ENCODE data around the gene METTL1. TPM values are rescaled to one million over a fixed set of nuclear protein-coding genes. Genes with fewer than 3 reads are reported as not detected.

METTL1 gene
- total and polyA plus RNA-seq, 2 experiments from 2014 or later = 18.9 to 39.5 TPM

- no peak for TF ChIP-seq POLR2AphosphoS5 (IDR thresholded peaks at IDR 0.05; ENCODE audit: low read depth)
- no peak for TF ChIP-seq NANOG (IDR thresholded peaks at IDR 0.05; ENCODE audit: borderline replicate concordance)
- no peak for TF ChIP-seq JUNB (IDR thresholded peaks at IDR 0.05; ENCODE audit: unreplicated experiment)
- TF ChIP-seq EZH2phosphoT487 (IDR thresholded peaks at IDR 0.05; ENCODE audit: unreplicated experiment) = no peak
- TF ChIP-seq, protein P1, sequence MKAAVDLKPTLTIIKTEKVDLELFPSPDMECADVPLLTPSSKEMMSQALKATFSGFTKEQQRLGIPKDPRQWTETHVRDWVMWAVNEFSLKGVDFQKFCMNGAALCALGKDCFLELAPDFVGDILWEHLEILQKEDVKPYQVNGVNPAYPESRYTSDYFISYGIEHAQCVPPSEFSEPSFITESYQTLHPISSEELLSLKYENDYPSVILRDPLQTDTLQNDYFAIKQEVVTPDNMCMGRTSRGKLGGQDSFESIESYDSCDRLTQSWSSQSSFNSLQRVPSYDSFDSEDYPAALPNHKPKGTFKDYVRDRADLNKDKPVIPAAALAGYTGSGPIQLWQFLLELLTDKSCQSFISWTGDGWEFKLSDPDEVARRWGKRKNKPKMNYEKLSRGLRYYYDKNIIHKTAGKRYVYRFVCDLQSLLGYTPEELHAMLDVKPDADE (IDR thresholded peaks at IDR 0.05) = no peak
- no peak for TF ChIP-seq EZH2 (IDR thresholded peaks at IDR 0.05; ENCODE audit: low read depth, unreplicated experiment)
- TF ChIP-seq STAT1 (IDR thresholded peaks at IDR 0.05; ENCODE audit: unreplicated experiment) = no peak
- no peak for TF ChIP-seq CTCF (conservative IDR thresholded peaks at IDR 0.05; ENCODE audit: low read depth in 2 of 2)
These were observed 4.0 kb downstream of the METTL1 start (continued) for GRCh38 chr12:57767876-57768275.

DNA sequence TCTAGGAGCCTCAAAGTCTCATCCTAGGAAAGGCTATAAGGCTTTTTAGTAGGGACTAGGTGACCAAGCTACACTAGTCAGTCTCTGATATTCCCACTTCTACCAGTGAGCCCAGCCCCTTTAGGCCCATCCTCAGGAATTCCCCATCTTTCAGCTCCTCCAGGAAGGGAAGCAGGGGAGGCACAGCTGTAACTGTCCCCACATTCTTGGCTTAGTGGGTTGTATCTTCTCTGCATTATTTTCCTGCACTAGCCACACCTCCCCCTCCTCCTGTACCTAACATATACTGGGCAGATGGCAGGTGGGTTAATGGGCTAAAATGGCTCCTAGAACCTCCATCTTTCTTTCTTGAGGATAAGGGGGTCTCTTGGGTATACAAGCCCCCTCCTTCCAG, 4.6 kb downstream of the METTL1 start:
- DNase-seq (ENCODE audit: low spot score) (no peak), ATAC-seq (no peak)
- Histone ChIP-seq H3F3A (replicated peaks; ENCODE audit: low read depth) (peaks cover 11% of the 10 kb centered on the region), H3K9me2 (ENCODE audit: insufficient read depth) (no peaks in the 10 kb centered on the region), H3K4me1 (ENCODE audit: insufficient read depth) (peaks cover 21% of the 10 kb centered on the region; the same call in 1 of the 2 replicates), H2AFZ (no peak overlapping the region), H3K27ac (ENCODE audit: low read depth) (no peak overlapping the region), H3K27me3 (ENCODE audit: insufficient read depth) (peaks cover 57% of the 10 kb centered on the region), H3K4me3 (peak overlapping the region; percentile 83), H4K20me1 (replicated peaks; ENCODE audit: insufficient read depth) (0 out of 2 replicates have a peak, but pooled peaks cover 7% of the 10 kb centered on the region), H3K79me2 (replicated peaks; ENCODE audit: insufficient read depth) (no peaks in the 10 kb centered on the region), H3K4me2 (peak overlapping the region; percentile 97), H3K36me3 (ENCODE audit: insufficient read depth) (no peaks in the 10 kb centered on the region; the same call in 1 of the 2 replicates)
- Mint-ChIP-seq H3K4me1 (peaks cover 39% of the 10 kb centered on the region), H3K27ac (no peak overlapping the region), H3K27me3 (ENCODE audit: insufficient read depth, low read depth, poor library complexity) (peaks cover 45% of the 10 kb centered on the region), H3K9me3 (no peaks in the 10 kb centered on the region), H3K4me3 (peak overlapping the region; percentile 68), H3K36me3 (ENCODE audit: low read depth) (peaks cover 35% of the 10 kb centered on the region)
- TF ChIP-seq, protein P1 (IDR thresholded peaks at IDR 0.05) = no peak
- TF ChIP-seq CTCF (conservative IDR thresholded peaks at IDR 0.05; ENCODE audit: low read depth in 2 of 2) (no peak), STAT1 (IDR thresholded peaks at IDR 0.05; ENCODE audit: unreplicated experiment) (no peak), ZNF462 (CRISPR knock-in tag; IDR thresholded peaks at IDR 0.05) (no peak), CREB1 (CRISPR knock-in tag; IDR thresholded peaks at IDR 0.05; ENCODE audit: low read depth) (no peak), ZNF114 (CRISPR knock-in tag; IDR thresholded peaks at IDR 0.05) (no peak), EZH2phosphoT487 (IDR thresholded peaks at IDR 0.05; ENCODE audit: unreplicated experiment) (no peak), NANOG (IDR thresholded peaks at IDR 0.05; ENCODE audit: borderline replicate concordance) (no peak), JUNB (IDR thresholded peaks at IDR 0.05; ENCODE audit: unreplicated experiment) (no peak)
